GM06990 (cell line): ENCODE data around the gene DUOX1.

Source experiments
- DNase-seq: peaks from one replicate; pipeline ENCODE4 v3.0.0-alpha.2; 2011; ENCODE audit not compliant: insufficient read length; ENCODE audit errors: extremely low read depth
- H3K27me3 ChIP-seq: replicated peaks from 2 replicates; pipeline ENCODE4 v1.6.0; 2011; ENCODE audit warnings: low read length; ENCODE audit not compliant: control insufficient read depth, insufficient read depth
- H3K36me3 ChIP-seq: 2 replicates; pipeline ENCODE4 v1.5.1; 2011; ENCODE audit warnings: low read length; ENCODE audit not compliant: control insufficient read depth, insufficient read depth
- H3K4me3 ChIP-seq: replicated peaks from 2 replicates; pipeline ENCODE4 v1.5.1; 2011; ENCODE audit warnings: low read depth, mild to moderate bottlenecking, control low read depth, low read length
- TF ChIP-seq, protein P1 (sequence below): IDR thresholded peaks from 2 replicates; pipeline ENCODE4 v1.5.1; 2011; ENCODE audit warnings: low read length, control low read depth, mild to moderate bottlenecking, inconsistent platforms; ENCODE audit not compliant: insufficient read depth, poor library complexity, severe bottlenecking

The DUOX1 gene

DNA sequence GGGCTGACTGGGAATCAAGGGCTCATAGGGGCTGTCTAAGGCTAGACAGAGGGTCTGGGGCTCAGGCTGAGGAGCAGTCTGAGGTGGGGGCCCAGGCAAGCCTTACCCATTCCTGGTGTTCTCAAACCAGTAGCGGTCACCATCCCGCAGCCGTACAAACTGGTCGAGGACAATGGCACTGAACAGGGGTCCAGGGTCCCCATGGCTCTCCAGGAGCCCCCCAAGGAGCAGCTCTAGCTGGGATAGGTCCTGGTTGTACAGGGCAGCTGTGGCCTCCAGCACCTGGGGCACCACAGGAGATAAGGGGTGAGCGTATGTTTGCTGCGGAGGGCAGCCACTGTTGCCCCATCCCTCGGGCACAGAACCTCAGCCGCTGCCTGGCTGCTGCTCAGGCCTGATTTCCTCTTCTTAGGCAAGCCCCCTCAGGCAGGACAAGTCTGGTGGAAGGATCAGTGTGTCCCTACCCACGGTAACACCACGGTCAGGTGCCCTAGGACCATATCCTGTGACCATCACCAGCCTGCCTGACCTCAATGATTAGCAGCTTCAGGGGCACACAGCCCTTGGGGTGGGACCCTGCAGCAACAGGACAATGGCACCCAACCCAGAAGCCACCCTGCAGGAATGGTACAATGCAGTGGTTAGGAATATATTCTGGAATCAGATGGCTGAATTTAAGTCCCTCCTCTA, 21.7 kb upstream of the DUOX1 start:
- H3K27me3 ChIP-seq = peaks cover 3% of the 10 kb centered on the region
- no peak overlapping the region for H3K4me3 ChIP-seq
- H3K36me3 ChIP-seq = no peaks in the 10 kb centered on the region
- TF ChIP-seq, protein P1, sequence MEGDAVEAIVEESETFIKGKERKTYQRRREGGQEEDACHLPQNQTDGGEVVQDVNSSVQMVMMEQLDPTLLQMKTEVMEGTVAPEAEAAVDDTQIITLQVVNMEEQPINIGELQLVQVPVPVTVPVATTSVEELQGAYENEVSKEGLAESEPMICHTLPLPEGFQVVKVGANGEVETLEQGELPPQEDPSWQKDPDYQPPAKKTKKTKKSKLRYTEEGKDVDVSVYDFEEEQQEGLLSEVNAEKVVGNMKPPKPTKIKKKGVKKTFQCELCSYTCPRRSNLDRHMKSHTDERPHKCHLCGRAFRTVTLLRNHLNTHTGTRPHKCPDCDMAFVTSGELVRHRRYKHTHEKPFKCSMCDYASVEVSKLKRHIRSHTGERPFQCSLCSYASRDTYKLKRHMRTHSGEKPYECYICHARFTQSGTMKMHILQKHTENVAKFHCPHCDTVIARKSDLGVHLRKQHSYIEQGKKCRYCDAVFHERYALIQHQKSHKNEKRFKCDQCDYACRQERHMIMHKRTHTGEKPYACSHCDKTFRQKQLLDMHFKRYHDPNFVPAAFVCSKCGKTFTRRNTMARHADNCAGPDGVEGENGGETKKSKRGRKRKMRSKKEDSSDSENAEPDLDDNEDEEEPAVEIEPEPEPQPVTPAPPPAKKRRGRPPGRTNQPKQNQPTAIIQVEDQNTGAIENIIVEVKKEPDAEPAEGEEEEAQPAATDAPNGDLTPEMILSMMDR = no peak
- DNase-seq = no peak

DNA sequence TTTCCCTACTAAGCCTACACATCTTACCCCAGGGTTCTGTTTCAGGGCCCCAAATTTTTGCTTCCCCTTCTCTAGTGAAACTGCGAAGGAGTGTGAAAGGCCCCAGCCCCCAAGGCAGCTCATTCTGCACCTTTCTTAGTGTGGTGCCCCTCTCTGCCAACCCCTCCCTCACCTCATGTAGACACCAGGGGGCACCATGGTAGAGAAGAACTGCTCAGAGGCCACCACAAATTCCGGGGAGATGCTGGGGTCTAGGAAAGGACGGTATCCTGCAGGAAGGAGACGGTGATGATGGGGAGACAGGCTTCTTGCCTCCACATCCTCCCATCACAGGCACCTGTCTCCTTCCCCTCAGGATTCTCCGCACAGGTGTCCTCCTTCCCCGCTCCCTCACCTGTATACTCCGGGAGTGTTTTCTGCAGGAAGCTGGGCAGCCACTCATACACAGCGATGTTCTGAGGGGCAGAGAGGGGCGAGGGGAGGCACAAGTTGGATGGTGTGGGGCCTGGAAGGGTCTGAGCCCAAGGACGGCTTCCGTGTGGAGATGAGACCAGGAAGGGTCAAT, 19.5 kb upstream of the DUOX1 start:
- no peak for DNase-seq
- TF ChIP-seq, protein P1 = peak; percentile 28
- Histone ChIP-seq H3K36me3 (no peaks in the 10 kb centered on the region), H3K27me3 (peaks cover 10% of the 10 kb centered on the region), H3K4me3 (no peak overlapping the region)

DNA sequence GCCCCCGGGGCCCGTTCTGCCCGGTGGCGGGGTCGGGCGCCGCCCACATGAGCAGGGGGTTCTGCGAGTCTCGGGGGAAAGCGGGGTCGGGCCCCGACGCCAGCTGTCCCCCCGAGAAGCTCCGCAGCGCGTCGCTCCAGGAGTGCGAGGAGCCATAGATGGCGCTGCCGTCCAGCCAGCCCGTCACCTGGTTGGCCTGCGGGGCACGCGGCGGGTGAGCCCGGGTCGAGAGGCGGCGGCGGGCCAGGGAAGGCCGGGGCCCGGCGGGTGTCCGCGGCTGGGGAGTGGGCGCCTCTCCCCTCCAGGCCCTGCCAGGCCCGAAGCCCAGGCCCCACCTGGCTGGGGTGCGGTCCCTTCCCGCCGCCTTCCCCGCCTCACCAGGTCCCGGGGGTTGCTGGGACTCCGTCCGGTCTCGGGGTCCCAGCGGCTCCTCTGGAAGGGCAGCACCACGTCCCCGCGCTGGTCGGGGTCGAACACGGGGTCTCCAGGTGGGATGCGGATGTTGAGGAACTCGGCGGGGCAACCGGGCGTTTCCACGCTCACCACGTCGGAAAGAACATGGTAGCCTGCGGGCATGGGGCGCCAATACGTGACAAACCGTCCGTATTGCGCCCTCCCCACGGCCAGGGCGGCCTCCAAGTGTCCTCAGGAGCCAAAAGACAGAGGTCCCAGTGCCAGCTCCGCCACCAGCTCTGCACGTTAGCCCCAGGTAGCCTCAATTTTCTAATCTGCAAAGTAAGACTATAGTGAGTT, 18.2 kb upstream of the DUOX1 start:
- no peak overlapping the region for H3K4me3 ChIP-seq
- H3K27me3 ChIP-seq = peaks cover 14% of the 10 kb centered on the region
- DNase-seq = no peak
- H3K36me3 ChIP-seq = no peaks in the 10 kb centered on the region
- TF ChIP-seq, protein P1 = no peak

DNA sequence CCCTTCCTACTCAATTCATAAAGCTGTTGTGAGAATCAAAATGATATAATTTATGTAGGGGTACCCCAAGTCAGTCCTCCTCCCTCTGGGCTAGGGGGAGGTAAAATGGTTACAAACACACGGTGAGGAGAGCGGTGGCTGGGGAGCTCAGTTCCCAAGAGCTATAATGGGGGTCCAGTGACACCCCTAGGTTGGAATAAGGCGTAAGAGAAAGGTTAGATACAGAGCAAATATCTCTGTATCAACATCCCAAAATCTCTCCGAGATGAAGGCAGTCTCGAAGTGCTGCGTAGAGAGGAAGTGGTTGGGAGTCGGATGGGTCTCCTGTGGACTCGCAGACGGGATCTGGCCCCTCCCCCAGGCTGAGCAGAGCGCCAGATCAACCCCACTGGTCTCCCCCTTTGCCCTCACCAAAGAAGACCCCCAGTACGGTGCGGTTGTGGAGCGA, 17.6 kb upstream of the DUOX1 start:
- TF ChIP-seq, protein P1 = no peak
- Histone ChIP-seq H3K27me3 (peaks cover 14% of the 10 kb centered on the region), H3K4me3 (no peak overlapping the region), H3K36me3 (no peaks in the 10 kb centered on the region)
- DNase-seq = no peak

DNA sequence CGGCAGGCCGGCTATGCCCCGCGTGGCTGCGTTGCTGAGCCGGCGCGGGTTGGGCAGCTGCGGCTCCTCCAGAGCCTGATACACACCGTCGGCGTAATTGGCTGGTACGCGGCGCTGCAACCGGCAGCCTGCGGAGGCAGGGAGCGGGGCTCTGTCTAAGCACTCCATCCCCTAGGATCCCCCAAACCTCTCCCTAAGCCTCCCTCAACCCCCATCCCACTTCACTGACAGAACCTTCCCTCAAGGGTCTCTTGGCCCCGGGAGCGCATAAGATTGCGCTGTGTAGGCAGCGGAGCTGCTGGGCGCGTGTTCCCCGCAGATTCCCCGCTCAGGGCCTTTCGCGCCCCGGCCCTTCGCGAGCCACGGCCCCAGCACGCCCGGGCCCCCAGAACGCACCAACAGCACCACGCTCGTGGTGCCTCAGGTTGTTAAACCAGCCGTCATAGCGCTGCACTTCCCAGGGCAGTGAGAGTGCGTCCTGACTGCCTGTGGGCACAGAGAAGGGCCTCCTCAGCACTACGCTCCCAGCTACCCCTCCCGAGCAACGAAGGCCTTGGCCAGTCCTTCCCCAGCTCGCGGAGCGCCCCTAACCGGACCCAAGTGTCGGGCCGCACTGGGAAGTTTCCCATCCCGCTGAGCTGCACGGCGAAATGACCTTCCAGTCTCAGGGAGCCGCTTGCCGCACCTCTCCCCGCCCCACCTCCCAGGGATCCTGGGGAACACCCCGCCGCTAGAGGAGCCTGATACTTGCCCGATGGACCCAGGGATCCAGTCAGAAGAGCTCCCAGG, 17.0 kb upstream of the DUOX1 start:
- H3K4me3 ChIP-seq = no peak overlapping the region
- H3K27me3 ChIP-seq = peaks cover 14% of the 10 kb centered on the region
- H3K36me3 ChIP-seq = no peaks in the 10 kb centered on the region
- no peak for DNase-seq
- TF ChIP-seq, protein P1 = no peak
